Right lobe of liver (tissue), 4 donors: ENCODE results near the gene SLC4A4.

ENCODE experiments used
- CTCF ChIP-seq, 4 donors: fragments of 200-600 bp in 3 of 4; fragments of 450-650 bp in 1 of 4; IDR thresholded peaks; one replicate each; pipeline versions ENCODE4 v1.5.1 to v1.8.0; 2016 to 2022; ENCODE audit warnings: antibody characterized with exemption in 4 of 4, mild to moderate bottlenecking in 2 of 4
- POLR2A ChIP-seq: fragments of 450-650 bp; IDR thresholded peaks from one replicate; pipeline ENCODE4 v1.6.1; 2017; ENCODE audit warnings: antibody characterized with exemption, mild to moderate bottlenecking
- donor health status: DM: no; HTN: no; CAD: no.
- donor health status: DM: no; HTN: no; CAD: no.
- donor health status: DM: no; HTN: yes; CAD: no.

- TF ChIP-seq CTCF (IDR thresholded peaks at IDR 0.05) (no peak), POLR2A (no peak)
These were observed 34.5 kb upstream of the SLC4A4 start for GRCh38 chr4:71304289-71304850.
